Naive thymus-derived CD8-positive, alpha-beta T cell (primary cell): ENCODE measurements around the gene LRBA. TPM values are rescaled to one million over a fixed set of nuclear protein-coding genes. Genes with fewer than 3 reads are reported as not detected.

Experiments
- ATAC-seq, 2 donors: fragments of 150-1000 bp; cut with Tn5 transposase in 1 of 2; sonication (Bioruptor Pico), chemical (Tn5 transposase) in 1 of 2; 1 replicate in 1 of 2; 2 replicates in 1 of 2; pipeline ENCODE4 v1.10.0; 2021; ENCODE audit warnings: mild to moderate bottlenecking in 2 of 2, moderate library complexity in 2 of 2
- POLR2A ChIA-PET: fragments of 350-600 bp; sonication (Branson Sonifier 250); formaldehyde crosslinking; loops from one replicate; lab custom pipeline; 2021; ENCODE audit warnings: antibody characterized with exemption; lab: Charles Lee
- DNase-seq, 10 donors: peaks; one replicate each; pipeline versions ENCODE4 v3.0.0 to v3.0.0-alpha.2; 2020 to 2022
- H3K27ac Mint-ChIP-seq, 10 donors: one replicate each; pipeline ENCODE4 v1.8.0; 2020 to 2022; ENCODE audit warnings: mild to moderate bottlenecking in 10 of 10, mixed read lengths in 10 of 10, moderate library complexity in 4 of 10, inconsistent platforms in 1 of 10
- H3K27me3 Mint-ChIP-seq, 5 donors: one replicate each; pipeline ENCODE4 v1.8.0; 2021 to 2022; ENCODE audit warnings: mixed read lengths in 5 of 5
- H3K36me3 Mint-ChIP-seq, 3 donors: one replicate each; pipeline ENCODE4 v1.8.0; 2020 to 2022; ENCODE audit warnings: mixed read lengths in 3 of 3, mild to moderate bottlenecking in 2 of 3, inconsistent platforms in 1 of 3
- H3K4me1 Mint-ChIP-seq, 4 donors: one replicate each; pipeline ENCODE4 v1.8.0; 2021 to 2022; ENCODE audit warnings: mixed read lengths in 4 of 4
- H3K4me3 Mint-ChIP-seq, 10 donors: one replicate each; pipeline ENCODE4 v1.8.0; 2020 to 2022; ENCODE audit warnings: mild to moderate bottlenecking in 10 of 10, mixed read lengths in 10 of 10, moderate library complexity in 6 of 10, inconsistent platforms in 1 of 10
- H3K9me3 Mint-ChIP-seq, 9 donors: one replicate each; pipeline ENCODE4 v1.8.0; 2020 to 2022; ENCODE audit warnings: mixed read lengths in 9 of 9, mild to moderate bottlenecking in 3 of 9, inconsistent platforms in 1 of 9, moderate library complexity in 1 of 9
- polyA plus RNA-seq, 3 donors: library from polyadenylated mRNA; unstranded; fragments of 300-500 nt; fragmentation: Illumina TruSeq; gene quantifications; one replicate each; pipeline ENCODE4 v1.2.3, GENCODE V29; 2021
- total RNA-seq, 8 experiments: library from RNA in 2 of 8; stranded (reverse) in 2 of 8; gene quantifications; one replicate each; pipeline ENCODE4 v1.2.3 and lab custom pipeline; 2021 to 2026

Gene LRBA
- total and polyA plus RNA-seq, 5 experiments from 2014 or later = 16.4 to 57.7 (median 18.4) TPM

DNA sequence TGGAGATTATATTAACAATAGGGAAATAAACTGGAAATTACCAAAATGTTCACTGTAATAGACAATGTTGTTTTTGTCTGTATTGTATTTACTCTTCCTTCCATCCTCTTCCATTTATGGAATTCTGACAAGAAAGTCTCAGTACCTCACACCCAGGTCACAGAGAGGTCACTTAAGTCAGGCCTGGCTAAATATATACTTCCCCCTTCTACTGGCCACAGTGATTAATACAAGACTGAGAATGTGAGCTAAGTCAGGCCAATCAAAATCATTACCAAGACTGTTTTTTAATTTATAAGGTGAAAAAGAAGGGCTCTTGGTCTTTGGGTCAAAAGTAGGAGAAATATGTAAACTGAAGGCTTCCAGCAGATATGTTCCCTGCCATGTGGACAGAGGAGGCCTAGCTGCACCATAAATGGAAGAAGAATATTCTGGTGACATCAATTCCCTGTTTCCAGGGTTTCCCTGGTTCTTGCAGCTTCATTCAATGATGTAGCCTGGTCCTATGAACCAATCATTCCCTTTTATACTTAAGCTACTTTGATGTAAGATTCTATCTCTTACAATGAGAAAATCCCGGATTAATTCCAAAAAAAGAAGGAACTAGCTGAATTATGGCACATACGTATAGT lies 64.3 kb downstream of the LRBA start:
- peak overlapping the region in 1 of 10 donors; percentile 36 for H3K27ac Mint-ChIP-seq
- POLR2A ChIA-PET = no interaction called here
- no peak for DNase-seq
- H3K4me1 Mint-ChIP-seq = peaks cover 21 to 58% (median 56%) of the 10 kb centered on the region in 4 donors
- H3K27me3 Mint-ChIP-seq = no peaks in the 10 kb centered on the region
- ATAC-seq = no peak
- H3K4me3 Mint-ChIP-seq = peak overlapping the region in 1 of 10 donors; percentile 20
- H3K36me3 Mint-ChIP-seq = peaks cover 0 to 11% (median 5%) of the 10 kb centered on the region in 3 donors
- H3K9me3 Mint-ChIP-seq = peaks cover 0 to 3% (median 0%) of the 10 kb centered on the region in 9 donors

DNA sequence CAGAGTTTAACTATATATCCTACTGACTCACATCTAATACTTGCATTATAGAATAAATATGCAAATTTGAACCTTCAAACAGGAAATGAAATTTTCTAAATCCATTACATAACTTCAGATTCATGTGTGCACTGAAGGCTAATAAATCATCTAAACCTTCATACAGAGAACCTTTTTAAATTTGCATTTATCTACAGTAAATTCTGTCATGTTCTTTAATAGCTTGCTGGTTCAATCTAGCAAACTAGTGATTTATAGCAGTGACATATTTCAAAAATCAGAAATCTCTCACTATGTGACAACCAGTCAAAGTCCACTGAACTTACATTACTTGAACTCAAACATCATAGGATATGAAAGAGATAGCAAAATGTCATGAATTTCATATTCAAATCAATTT lies 65.1 kb downstream of the LRBA start:
- H3K27me3 Mint-ChIP-seq = no peaks in the 10 kb centered on the region
- H3K4me3 Mint-ChIP-seq = no peak overlapping the region
- ATAC-seq = no peak
- POLR2A ChIA-PET = no interaction called here
- DNase-seq = no peak
- H3K9me3 Mint-ChIP-seq = peaks cover 0 to 3% (median 0%) of the 10 kb centered on the region in 9 donors
- H3K36me3 Mint-ChIP-seq = peaks cover 0 to 8% (median 6%) of the 10 kb centered on the region in 3 donors
- H3K27ac Mint-ChIP-seq = no peak overlapping the region
- H3K4me1 Mint-ChIP-seq = peaks cover 21 to 59% (median 54%) of the 10 kb centered on the region in 4 donors

DNA sequence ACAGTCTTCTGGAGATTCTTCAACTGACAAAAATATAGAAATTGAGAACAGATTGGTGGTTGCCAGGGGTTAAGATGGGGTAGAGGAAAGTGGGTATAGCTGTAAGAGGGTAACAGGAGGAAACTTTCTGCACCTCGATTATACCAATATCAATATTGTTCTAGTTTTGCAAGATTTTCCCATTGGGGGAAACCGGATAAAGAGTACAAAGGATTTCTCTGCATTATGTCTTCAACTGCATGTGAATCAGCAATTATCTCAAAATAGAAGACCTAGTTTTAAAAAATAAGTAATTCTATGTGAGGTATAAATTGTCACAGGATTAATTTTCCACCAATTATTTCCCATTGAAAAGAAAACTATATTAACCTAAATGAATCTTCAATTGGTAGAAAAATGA lies 65.7 kb downstream of the LRBA start:
- no peak for ATAC-seq
- H3K27me3 Mint-ChIP-seq = no peaks in the 10 kb centered on the region
- H3K4me1 Mint-ChIP-seq = peaks cover 21 to 65% (median 59%) of the 10 kb centered on the region in 4 donors
- H3K36me3 Mint-ChIP-seq = peaks cover 0 to 8% (median 8%) of the 10 kb centered on the region in 3 donors
- POLR2A ChIA-PET = no interaction called here
- no peak for DNase-seq
- H3K4me3 Mint-ChIP-seq = no peak overlapping the region
- peaks cover 0 to 3% (median 0%) of the 10 kb centered on the region in 9 donors for H3K9me3 Mint-ChIP-seq
- no peak overlapping the region for H3K27ac Mint-ChIP-seq

DNA sequence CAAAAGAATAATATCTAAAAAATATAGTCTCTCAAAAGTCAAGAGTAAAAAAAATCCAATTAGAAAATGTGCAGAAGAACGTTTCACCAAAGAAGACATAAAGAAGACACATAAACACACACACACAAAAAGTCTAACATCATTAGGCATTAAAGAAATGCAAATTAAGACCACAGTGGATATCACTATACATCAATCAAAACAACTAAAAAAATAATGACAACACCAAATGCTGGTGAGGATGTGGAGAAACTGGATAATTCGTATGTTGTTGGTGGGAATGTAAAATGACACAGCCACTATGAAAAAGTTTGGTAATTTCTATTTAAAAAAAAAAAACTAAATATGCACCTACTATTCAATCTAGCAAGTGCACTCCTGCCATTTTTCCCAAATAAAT lies 66.4 kb downstream of the LRBA start:
- POLR2A ChIA-PET = no interaction called here
- H3K4me3 Mint-ChIP-seq = peak overlapping the region in 1 of 10 donors; percentile 51
- H3K27me3 Mint-ChIP-seq = no peaks in the 10 kb centered on the region
- ATAC-seq (no peak), DNase-seq (no peak)
- no peak overlapping the region for H3K27ac Mint-ChIP-seq
- peaks cover 21 to 69% (median 61%) of the 10 kb centered on the region in 4 donors for H3K4me1 Mint-ChIP-seq
- H3K9me3 Mint-ChIP-seq = peaks cover 0 to 3% (median 0%) of the 10 kb centered on the region in 9 donors
- H3K36me3 Mint-ChIP-seq = peaks cover 0 to 8% (median 8%) of the 10 kb centered on the region in 3 donors

DNA sequence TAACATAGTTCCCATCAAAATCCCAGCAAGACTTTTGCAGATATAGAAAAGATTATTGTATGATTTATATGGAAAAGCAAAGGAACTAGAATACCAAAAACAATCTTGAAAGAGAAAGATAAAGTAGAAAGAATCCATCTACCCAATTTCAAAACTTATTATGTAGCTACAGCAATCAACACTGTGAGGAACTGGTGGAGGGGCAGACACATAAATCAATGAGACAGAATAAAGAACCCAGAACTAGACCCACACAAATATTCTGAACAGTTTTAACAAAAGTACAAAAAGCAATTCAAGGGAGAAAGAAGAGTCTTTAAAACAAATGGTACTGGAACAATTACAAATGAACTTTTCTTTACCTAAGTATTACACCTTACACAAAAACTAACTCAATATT lies 67.0 kb downstream of the LRBA start:
- Mint-ChIP-seq H3K4me3 (peak overlapping the region in 1 of 10 donors; percentile 14), H3K27me3 (no peaks in the 10 kb centered on the region), H3K4me1 (peaks cover 21 to 73% (median 62%) of the 10 kb centered on the region in 4 donors), H3K36me3 (peaks cover 0 to 8% (median 8%) of the 10 kb centered on the region in 3 donors), H3K27ac (peak overlapping the region in 1 of 10 donors; percentile 2), H3K9me3 (peaks cover 0 to 3% (median 0%) of the 10 kb centered on the region in 9 donors)
- ATAC-seq (no peak), DNase-seq (no peak)
- POLR2A ChIA-PET = no interaction called here

DNA sequence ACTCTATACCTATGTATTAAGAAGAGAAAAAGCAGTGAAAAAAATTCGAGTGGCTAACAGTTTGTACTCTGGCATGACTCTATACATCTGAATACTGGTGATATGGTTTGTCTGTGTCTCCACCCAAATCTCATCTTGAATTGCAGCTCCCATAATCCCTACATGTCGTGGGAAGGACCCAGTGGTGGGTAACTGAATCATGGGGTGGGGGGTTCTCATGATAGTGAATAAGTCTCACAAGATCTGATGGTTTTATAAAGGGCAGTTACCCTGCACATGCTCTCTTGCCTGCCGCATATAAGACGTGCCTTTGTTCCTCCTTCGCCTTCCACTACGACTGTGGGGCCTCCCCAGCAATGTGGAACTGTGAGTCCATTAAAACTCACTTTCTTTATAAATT lies 70.4 kb downstream of the LRBA start:
- Mint-ChIP-seq H3K9me3 (no peaks in the 10 kb centered on the region), H3K36me3 (peaks cover 0 to 6% (median 2%) of the 10 kb centered on the region in 3 donors), H3K4me1 (peaks cover 15 to 66% (median 53%) of the 10 kb centered on the region in 4 donors), H3K4me3 (no peak overlapping the region), H3K27me3 (no peaks in the 10 kb centered on the region), H3K27ac (peak overlapping the region in 3 of 10 donors; percentile 10 to 26 (median 15))
- ATAC-seq = no peak
- no peak for DNase-seq
- POLR2A ChIA-PET = no interaction called here

DNA sequence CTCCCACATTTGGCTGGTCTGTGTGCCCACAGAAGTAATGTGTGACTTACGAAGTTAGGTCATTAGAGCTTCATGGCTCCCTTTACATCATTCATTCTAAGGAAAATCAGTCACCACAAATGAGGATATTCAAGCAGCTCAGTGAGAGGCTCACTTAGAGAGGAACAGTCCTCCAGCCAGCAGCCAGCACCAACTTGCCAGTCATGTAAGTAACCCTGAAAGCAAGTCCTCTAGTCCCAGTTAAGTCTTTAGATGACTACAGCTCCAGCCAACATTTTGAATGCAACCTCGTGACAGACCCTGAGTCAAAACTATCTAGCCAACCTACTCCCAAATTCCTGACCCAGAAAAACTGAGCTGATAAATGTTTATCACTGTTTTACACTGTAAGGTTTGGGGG lies 71.3 kb downstream of the LRBA start:
- POLR2A ChIA-PET = interaction anchor here (0.6 kb wide), 1 partner anchor 22 kb away, joined by 3 read pairs; no protein-coding TSS in a partner anchor

DNA sequence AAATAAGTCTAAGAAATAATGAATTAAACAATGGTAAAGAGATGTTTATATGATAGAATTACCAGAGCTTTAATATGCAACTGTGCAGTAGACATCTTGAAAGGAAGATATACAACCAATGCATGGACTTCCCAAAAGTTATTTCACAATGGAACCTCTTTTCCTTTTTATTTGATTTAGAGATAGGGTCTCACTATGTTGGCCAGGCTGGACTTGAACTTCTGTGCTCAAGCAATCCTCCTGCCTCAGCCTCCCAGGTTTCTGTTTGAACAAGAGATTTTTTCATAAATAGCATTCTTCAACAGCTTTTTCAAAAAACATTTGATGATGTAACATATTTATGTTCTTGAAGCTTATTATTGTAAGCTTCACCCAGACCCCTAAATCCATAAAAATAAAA lies 72.0 kb downstream of the LRBA start:
- DNase-seq (no peak), ATAC-seq (no peak)
- Mint-ChIP-seq H3K4me3 (no peak overlapping the region), H3K4me1 (peaks cover 20 to 69% (median 57%) of the 10 kb centered on the region in 4 donors), H3K36me3 (peaks cover 0 to 2% (median 0%) of the 10 kb centered on the region in 3 donors), H3K27ac (no peak overlapping the region), H3K9me3 (no peaks in the 10 kb centered on the region), H3K27me3 (no peaks in the 10 kb centered on the region)
- POLR2A ChIA-PET = interaction anchor here (0.6 kb wide), 1 partner anchor 23 kb away, joined by 3 read pairs; no protein-coding TSS in a partner anchor

More for the DNA sequence above, 71.3 kb downstream of the LRBA start:
- H3K4me3 Mint-ChIP-seq = no peak overlapping the region
- peaks cover 0 to 2% (median 0%) of the 10 kb centered on the region in 3 donors for H3K36me3 Mint-ChIP-seq
- no peaks in the 10 kb centered on the region for H3K27me3 Mint-ChIP-seq
- ATAC-seq (no peak), DNase-seq (no peak)
- H3K4me1 Mint-ChIP-seq = peaks cover 21 to 68% (median 56%) of the 10 kb centered on the region in 4 donors
- no peaks in the 10 kb centered on the region for H3K9me3 Mint-ChIP-seq
- H3K27ac Mint-ChIP-seq = peak overlapping the region in 2 of 10 donors; percentile 8 to 42

DNA sequence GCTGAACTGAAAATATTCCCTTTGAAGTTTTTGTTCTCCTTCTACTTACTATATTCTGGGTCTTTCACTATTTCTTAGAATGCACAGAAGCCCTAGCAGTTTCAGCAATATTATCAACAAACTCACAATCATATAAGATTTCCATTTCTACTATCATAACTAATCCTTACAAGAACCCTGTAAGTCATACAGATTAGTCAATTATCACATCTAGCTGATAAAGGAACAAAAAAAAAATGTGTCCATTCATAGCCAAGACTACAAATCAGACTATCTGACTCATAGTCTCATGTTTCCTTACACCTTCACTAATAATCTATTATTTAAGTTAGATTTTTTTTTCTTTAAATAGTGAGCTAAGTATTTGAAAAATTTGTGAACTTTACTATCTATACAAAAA lies 72.5 kb downstream of the LRBA start:
- ATAC-seq (no peak), DNase-seq (no peak)
- no peaks in the 10 kb centered on the region for H3K27me3 Mint-ChIP-seq
- POLR2A ChIA-PET = no interaction called here
- peaks cover 17 to 67% (median 51%) of the 10 kb centered on the region in 4 donors for H3K4me1 Mint-ChIP-seq
- no peak overlapping the region for H3K27ac Mint-ChIP-seq
- peaks cover 0 to 2% (median 0%) of the 10 kb centered on the region in 3 donors for H3K36me3 Mint-ChIP-seq
- H3K9me3 Mint-ChIP-seq = no peaks in the 10 kb centered on the region
- H3K4me3 Mint-ChIP-seq = no peak overlapping the region

DNA sequence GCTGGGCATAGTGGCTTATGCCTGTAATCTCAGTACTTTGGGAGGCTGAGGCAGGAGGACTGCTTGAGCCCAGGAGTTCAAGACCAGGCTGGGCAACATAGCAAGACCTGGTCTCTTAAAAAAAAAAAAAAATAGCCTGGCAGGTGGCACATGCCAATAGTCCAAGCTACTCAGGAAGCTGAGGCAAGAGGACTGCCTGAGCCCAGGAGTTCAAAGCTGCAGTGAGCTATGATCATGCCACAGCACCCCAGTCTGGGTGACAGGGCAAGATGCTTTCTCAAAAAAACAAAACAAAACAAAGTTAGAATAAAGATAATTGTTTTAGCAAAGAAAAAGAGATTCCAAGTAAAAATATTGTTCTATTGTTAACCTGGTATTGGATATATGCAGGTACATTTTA lies 75.0 kb downstream of the LRBA start:
- no peaks in the 10 kb centered on the region for H3K27me3 Mint-ChIP-seq
- peaks cover 0 to 2% (median 0%) of the 10 kb centered on the region in 3 donors for H3K36me3 Mint-ChIP-seq
- peak in 1 of 10 donors; percentile 5 for DNase-seq
- no peak overlapping the region for H3K4me3 Mint-ChIP-seq
- no peaks in the 10 kb centered on the region for H3K9me3 Mint-ChIP-seq
- POLR2A ChIA-PET = no interaction called here
- peak; percentile 35 to 49 for ATAC-seq
- peaks cover 17 to 65% (median 52%) of the 10 kb centered on the region in 4 donors for H3K4me1 Mint-ChIP-seq
- peak overlapping the region in 2 of 10 donors; percentile 27 to 64 for H3K27ac Mint-ChIP-seq

DNA sequence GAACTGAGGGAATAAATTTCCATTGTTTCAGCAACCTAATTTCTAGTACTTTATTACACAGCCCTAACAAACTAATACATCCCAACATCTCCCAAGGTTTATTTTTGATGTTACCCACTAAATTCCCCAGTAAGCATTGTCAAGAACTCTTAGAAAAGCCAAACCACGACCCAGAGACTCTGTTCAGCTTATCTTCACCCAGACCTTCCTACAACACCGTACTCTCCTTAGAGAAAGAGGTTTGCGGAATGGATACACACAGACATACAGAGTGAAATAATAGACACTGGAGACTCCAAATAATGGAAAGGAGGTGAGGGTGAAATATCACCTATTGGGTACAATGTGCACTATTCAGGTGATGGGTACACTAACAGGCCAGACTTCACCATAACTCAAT lies 75.6 kb downstream of the LRBA start:
- POLR2A ChIA-PET = no interaction called here
- H3K4me1 Mint-ChIP-seq = peaks cover 17 to 61% (median 47%) of the 10 kb centered on the region in 4 donors
- H3K4me3 Mint-ChIP-seq = no peak overlapping the region
- no peaks in the 10 kb centered on the region for H3K9me3 Mint-ChIP-seq
- no peaks in the 10 kb centered on the region for H3K27me3 Mint-ChIP-seq
- peak overlapping the region in 5 of 10 donors; percentile 4 to 58 (median 21) for H3K27ac Mint-ChIP-seq
- DNase-seq (no peak), ATAC-seq (no peak)
- H3K36me3 Mint-ChIP-seq = no peaks in the 10 kb centered on the region

DNA sequence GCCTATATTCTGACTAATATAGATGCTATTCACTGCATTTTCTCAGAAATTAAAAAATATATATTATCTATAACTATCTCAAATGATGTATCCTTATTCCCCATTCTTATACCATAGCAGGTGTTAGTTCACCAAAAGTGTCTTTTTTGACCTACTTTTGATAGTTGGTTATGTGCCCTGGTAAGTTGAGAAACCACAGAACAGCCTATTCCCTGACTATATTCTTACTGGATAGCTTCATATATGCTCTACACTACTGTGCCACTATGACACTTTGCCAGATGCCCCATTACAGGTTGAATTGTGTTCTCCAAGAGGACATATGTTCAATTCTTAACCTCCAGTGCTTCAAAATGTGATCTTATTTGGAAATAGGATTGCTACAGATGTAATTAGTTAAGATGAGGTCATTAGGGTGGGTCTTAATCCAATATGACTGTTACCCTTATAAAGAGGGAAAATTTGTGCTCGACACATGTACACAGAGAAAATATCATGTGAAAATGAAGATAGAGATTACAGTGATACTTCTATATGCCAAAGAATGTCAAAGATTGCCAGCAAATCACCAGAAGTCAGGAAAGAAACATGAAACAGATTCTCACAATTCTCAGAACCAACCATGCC lies 76.1 kb downstream of the LRBA start:
- ATAC-seq (no peak), DNase-seq (no peak)
- Mint-ChIP-seq H3K36me3 (peaks cover 0 to 2% (median 0%) of the 10 kb centered on the region in 3 donors), H3K4me1 (peaks cover 17 to 59% (median 47%) of the 10 kb centered on the region in 4 donors), H3K9me3 (no peaks in the 10 kb centered on the region), H3K27me3 (no peaks in the 10 kb centered on the region), H3K4me3 (no peak overlapping the region), H3K27ac (peak overlapping the region in 5 of 10 donors; percentile 4 to 41 (median 14))
- POLR2A ChIA-PET = no interaction called here

DNA sequence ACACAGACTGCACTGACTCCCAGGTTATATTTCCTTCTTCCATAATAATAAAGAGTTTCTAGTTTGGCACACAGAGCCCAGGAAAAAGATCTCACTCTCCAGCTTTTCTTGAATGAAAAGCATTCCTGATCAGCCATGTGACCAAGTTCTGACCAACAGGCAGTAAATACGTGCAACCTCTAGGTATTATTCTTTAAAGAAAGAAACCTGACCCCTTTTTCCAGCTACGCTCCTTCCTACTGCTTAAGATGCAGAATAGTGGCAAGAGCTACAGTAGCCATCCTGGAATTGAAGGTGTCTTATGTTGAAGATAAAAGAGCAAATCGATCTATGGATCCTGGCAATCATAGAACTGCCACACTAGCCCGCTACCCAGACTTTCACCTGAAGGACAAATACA lies 76.7 kb downstream of the LRBA start:
- H3K36me3 Mint-ChIP-seq = peaks cover 0 to 2% (median 0%) of the 10 kb centered on the region in 3 donors
- H3K9me3 Mint-ChIP-seq = no peaks in the 10 kb centered on the region
- peak overlapping the region in 3 of 10 donors; percentile 14 to 50 (median 17) for H3K27ac Mint-ChIP-seq
- DNase-seq (no peak), ATAC-seq (no peak)
- H3K27me3 Mint-ChIP-seq = no peaks in the 10 kb centered on the region
- peaks cover 17 to 56% (median 43%) of the 10 kb centered on the region in 4 donors for H3K4me1 Mint-ChIP-seq
- POLR2A ChIA-PET = no interaction called here
- H3K4me3 Mint-ChIP-seq = no peak overlapping the region
